Panc1 (cell line): ENCODE results near the gene AKAP13.

Source experiments
- CTCF ChIP-seq: fragments of 450-650 bp; IDR thresholded peaks from 2 replicates; pipeline ENCODE4 v1.5.1; 2017; ENCODE audit warnings: mild to moderate bottlenecking
- SIN3A ChIP-seq: IDR thresholded peaks from 2 replicates; pipeline ENCODE4 v1.6.1; 2012; ENCODE audit warnings: low read depth, mild to moderate bottlenecking, low read length, moderate library complexity, borderline replicate concordance; ENCODE audit not compliant: insufficient read depth
- TCF7L2 ChIP-seq: IDR thresholded peaks from 2 replicates; pipeline ENCODE4 v1.6.1; 2011; ENCODE audit warnings: mild to moderate bottlenecking, low read depth, low read length, inconsistent platforms

GRCh38 chr15:85517086-85517485 is 136.7 kb downstream of the AKAP13 start:
- no peak for TF ChIP-seq SIN3A
- no peak for TF ChIP-seq CTCF
- TF ChIP-seq TCF7L2, result no peak
